Amygdala (tissue), 56 donors: Measurements from ENCODE around the gene SMIM5.

Experiments used
- DNase-seq, 56 donors: peaks; one replicate each; lab custom pipeline; 2025; lab: John Stamatoyannopoulos, UW

The SMIM5 gene

GRCh38 chr17:75622771-75623273 lies 10.4 kb upstream of the SMIM5 start:
- DNase-seq, result no peak

GRCh38 chr17:75623386-75623785 lies 9.8 kb upstream of the SMIM5 start:
- no peak for DNase-seq

- no peak for DNase-seq
Measured at GRCh38 chr17:75624021-75624420, 9.2 kb upstream of the SMIM5 start.

- no peak for DNase-seq
Measured at GRCh38 chr17:75624714-75625345, 8.4 kb upstream of the SMIM5 start.

- DNase-seq, result peak in 13 of 56 donors; percentile 3 to 44 (median 27)
Measured at GRCh38 chr17:75625813-75626486, 7.3 kb upstream of the SMIM5 start.

GRCh38 chr17:75626496-75627038 lies 6.7 kb upstream of the SMIM5 start:
- DNase-seq, result no peak

GRCh38 chr17:75627094-75627493 lies 6.1 kb upstream of the SMIM5 start:
- no peak for DNase-seq

- DNase-seq, result no peak
Measured at GRCh38 chr17:75628425-75628824, 4.8 kb upstream of the SMIM5 start.

- no peak for DNase-seq
Measured at GRCh38 chr17:75629157-75629556, 4.1 kb upstream of the SMIM5 start.

GRCh38 chr17:75630071-75630917 lies 2.9 kb upstream of the SMIM5 start:
- DNase-seq, result no peak

GRCh38 chr17:75631353-75631752 lies 1.9 kb upstream of the SMIM5 start:
- no peak for DNase-seq

- DNase-seq, result no peak
Measured at GRCh38 chr17:75632428-75632827, 806 bp upstream of the SMIM5 start.

GRCh38 chr17:75633486-75634375 lies 497 bp downstream of the SMIM5 start:
- peak in 54 of 56 donors; percentile 17 to 83 (median 64) for DNase-seq

- no peak for DNase-seq
Measured at GRCh38 chr17:75634376-75634740, 1.1 kb downstream of the SMIM5 start.

- peak in 9 of 56 donors; percentile 15 to 52 (median 38) for DNase-seq
Measured at GRCh38 chr17:75634754-75635609, 1.7 kb downstream of the SMIM5 start.

- peak in 24 of 56 donors; percentile 15 to 66 (median 42) for DNase-seq
Measured at GRCh38 chr17:75635610-75636202, 2.5 kb downstream of the SMIM5 start.

- DNase-seq, result no peak
Measured at GRCh38 chr17:75636381-75637142, 3.3 kb downstream of the SMIM5 start.

- peak in 22 of 56 donors; percentile 4 to 66 (median 36) for DNase-seq
Measured at GRCh38 chr17:75637143-75637538, 3.9 kb downstream of the SMIM5 start.
